Measurements from ENCODE around the gene DPY19L2.
"Not testable (repeated sequence)": the region's sequence is repeated elsewhere in the genome, so short reads cannot be mapped to it uniquely, and the experiment has no call there.

The DPY19L2 gene

GRCh38 chr12:63668028-63668799 lies at the start of gene DPY19L2:
Gene DPY19L2, minus strand, starts transcription at chr12:63668493. Its CDS starts 100 bp downstream, at chr12:63668393.
- peak; percentile 75 for DNase-seq

DNA sequence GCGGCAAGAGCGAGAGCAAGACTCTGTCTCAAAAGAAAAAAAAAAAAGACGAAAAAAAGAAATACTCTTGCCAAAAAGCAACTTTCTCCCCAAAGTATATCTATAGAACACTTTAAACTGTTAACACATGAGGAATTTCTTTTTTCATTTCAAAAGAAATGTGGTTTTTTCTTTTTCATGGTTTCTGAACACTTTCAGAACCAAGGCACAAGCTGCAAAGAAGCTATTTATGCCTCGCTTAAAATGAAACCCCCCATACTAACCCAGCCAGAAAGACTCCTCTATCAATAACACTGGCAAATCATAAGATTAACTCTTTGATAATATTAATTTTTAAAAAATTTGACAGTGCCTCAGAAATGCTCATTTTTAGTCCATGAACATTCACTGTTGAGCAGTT lies 48.6 kb upstream of the DPY19L2 start:
- not testable (repeated sequence) for DNase-seq

- DNase-seq: not testable (repeated sequence)
Measured at GRCh38 chr12:63715107-63715625, 46.9 kb upstream of the DPY19L2 start.

- not testable (repeated sequence) for DNase-seq
Measured at GRCh38 chr12:63714409-63714808, 46.1 kb upstream of the DPY19L2 start.

DNA sequence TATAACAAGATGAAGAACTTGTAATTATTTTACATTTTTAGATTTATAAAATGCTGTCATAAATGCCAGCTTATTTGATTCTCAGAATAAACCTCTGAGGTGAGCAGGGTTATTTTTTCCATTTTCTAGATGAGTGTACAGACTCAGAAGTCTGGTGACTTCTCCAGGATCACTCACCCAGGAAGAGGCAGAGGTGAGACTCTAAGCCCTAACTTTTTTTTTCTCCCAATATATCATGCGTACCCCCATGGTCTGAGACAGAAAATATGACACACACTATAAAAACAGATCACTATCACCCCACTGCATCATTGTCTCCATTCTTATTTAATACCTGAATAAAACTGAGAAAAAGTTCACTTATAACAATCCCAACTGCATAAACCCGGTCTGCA lies 45.4 kb upstream of the DPY19L2 start:
- DNase-seq: not testable (repeated sequence)

- DNase-seq: not testable (repeated sequence)
Measured at GRCh38 chr12:63712979-63713680, 44.8 kb upstream of the DPY19L2 start.

DNA sequence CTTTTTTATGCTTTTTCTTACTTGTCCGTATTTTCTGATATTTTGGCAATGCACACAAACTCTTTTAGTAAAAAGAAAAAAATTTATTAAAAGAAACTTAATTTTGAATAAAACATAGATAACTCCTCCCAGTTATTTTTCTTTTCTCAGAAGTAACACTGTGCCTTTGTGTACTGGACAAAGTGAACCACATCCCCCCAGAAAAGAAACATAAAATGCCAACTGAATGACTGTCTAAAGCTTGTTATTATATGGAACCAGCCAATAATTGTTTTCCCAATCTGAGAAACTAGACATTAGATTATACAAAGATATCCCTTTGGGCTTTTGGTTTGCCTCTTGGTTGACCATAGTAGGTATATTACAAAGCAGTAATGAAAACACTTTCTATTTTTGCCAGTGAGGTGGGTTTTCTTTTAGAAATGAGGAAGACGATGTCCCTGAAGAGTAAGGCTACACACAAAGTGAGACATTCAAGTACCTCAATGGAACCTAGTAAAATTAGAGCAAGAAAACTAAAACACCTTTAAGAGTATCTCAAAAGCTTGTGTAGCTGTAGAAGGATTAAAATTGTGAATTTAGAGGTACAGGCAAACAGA lies 44.2 kb upstream of the DPY19L2 start:
- DNase-seq: not testable (repeated sequence)

GRCh38 chr12:63711339-63711738 lies 43.0 kb upstream of the DPY19L2 start:
- DNase-seq: not testable (repeated sequence)

- no peak for DNase-seq
Measured at GRCh38 chr12:63706336-63706735, 38.0 kb upstream of the DPY19L2 start.

GRCh38 chr12:63699678-63700382 lies 31.5 kb upstream of the DPY19L2 start:
- DNase-seq: not testable (repeated sequence)

- not testable (repeated sequence) for DNase-seq
Measured at GRCh38 chr12:63699011-63699410, 30.7 kb upstream of the DPY19L2 start.

DNA sequence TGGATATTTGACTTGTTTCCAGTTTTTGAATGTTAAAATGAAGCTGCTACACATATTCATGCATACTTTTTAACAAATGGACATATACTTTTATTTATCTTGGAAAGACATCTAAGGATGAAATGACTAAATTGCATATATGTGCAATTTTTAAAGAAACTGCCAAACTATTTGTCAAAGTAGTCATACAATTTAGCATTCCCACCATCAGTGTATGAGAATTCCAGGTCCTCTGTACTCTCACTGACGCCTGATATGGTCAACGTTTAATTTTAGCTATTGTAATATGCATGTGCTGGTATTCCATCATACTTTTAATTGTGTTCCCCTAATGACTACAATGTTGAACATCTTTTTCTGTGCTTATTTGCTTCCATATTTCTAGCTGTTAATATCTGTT lies 22.5 kb upstream of the DPY19L2 start:
- DNase-seq: not testable (repeated sequence)

GRCh38 chr12:63689141-63689540 lies 20.8 kb upstream of the DPY19L2 start:
- DNase-seq: not testable (repeated sequence)

- not testable (repeated sequence) for DNase-seq
Measured at GRCh38 chr12:63686623-63687022, 18.3 kb upstream of the DPY19L2 start.

- DNase-seq: not testable (repeated sequence)
Measured at GRCh38 chr12:63685789-63686188, 17.5 kb upstream of the DPY19L2 start.

GRCh38 chr12:63682617-63683016 lies 14.3 kb upstream of the DPY19L2 start:
- DNase-seq: not testable (repeated sequence)

DNA sequence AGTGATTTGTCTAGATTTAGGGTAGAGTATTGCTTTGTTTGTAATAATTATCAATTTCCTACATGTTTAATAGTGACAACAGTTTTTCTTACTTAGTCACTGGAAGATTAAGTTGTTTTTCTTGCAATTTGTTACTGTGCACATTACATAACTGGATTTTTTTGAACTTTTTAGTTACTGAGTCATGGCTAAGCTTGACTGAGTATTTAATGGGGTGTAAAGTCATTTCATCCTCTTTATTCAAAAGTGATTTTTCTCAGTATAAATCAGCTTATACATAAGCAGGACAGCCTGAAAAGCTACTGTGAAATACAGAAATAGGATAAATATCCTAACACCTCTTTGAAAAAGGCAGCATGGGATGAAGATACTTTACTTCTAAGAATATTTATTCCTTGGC lies 12.5 kb upstream of the DPY19L2 start:
- not testable (repeated sequence) for DNase-seq

DNA sequence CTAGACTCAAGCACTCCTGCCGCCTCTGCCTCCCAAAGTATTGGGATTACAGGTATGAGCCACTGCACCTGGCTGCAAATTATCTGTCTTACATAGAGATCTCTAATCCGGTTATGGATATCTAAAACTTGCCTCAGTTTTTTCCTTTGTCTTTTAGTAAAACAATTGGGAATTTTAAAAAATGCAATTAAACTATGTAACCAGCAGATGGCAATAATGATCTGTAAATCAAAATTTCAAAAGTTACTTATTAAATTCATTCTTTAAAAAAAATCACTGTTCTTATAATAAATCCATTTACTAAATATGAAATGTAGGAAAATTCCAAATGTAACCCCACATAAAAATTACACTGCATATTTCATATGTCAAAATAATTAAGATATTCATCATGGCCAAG lies 4.3 kb upstream of the DPY19L2 start:
- DNase-seq: not testable (repeated sequence)

DNA sequence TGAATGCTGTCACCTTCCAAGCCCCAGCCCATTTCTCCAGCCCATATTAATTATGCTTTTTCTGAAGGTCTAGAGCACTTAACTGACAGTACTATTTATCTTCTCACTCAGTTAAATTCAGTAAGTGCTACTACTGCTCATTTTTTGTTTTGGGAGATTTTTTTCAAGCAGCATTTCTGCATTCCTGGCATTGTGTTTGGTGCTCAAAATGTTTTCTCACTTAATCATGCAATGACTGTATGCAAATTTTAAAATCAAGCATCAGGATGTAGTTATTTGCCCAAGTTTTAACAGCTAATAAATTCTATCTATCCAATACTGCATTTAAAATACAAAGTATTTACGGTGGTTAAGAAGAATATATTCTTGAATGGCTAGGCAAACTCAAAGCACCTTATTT lies 1.6 kb upstream of the DPY19L2 start:
- DNase-seq: not testable (repeated sequence)

GRCh38 chr12:63669427-63669826 lies 1.1 kb upstream of the DPY19L2 start:
- not testable (repeated sequence) for DNase-seq

GRCh38 chr12:63668800-63669365 lies 590 bp upstream of the DPY19L2 start:
- DNase-seq: not testable (repeated sequence)

DNA sequence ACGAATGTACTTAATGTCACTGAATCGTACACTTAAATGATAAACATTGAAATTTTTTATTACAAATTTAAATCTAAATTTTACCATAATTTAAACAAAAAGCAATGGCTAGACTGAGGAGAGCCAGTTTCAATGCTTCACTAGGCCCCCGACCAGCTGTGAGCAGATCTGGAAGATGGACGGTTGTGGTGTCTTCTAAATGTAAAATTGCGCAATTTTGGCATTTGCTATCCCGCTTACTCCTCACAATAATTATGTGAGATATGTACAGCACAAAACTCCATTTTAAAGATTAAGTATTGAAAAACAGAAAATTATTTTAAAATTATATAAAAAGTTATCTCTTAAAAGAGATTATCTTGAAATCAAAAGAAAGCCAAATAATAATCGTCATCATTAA lies 5.3 kb downstream of the DPY19L2 start:
- not testable (repeated sequence) for DNase-seq

Measured in activated effector memory CD4-positive, alpha-beta T cell treated with anti-CD3 and anti-CD28 coated beads, Interleukin-2, amount 50 U/mL, for 16 hours (primary cell).